HS-5 (cell line): ENCODE results near the gene PARP2.

Source experiments
- DNase-seq: peaks from one replicate; pipeline ENCODE4 v3.0.0-alpha.2; 2012; ENCODE audit warnings: low read depth

PARP2 gene

GRCh38 chr14:20400965-20401593, 57.6 kb downstream of the PARP2 start:
- DNase-seq, result no peak

- no peak for DNase-seq
These were observed 60.1 kb downstream of the PARP2 start for GRCh38 chr14:20403521-20403920.
